A172 (cell line): Measurements from ENCODE around the gene CDCA8. TPM values are rescaled to one million over a fixed set of nuclear protein-coding genes. Genes with fewer than 3 reads are reported as not detected.
"Not testable (repeated sequence)": the region's sequence is repeated elsewhere in the genome, so short reads cannot be mapped to it uniquely, and the experiment has no call there.

Experiments used
- DNase-seq: peaks from one replicate; pipeline ENCODE4 v3.0.0-alpha.2; 2015; ENCODE audit warnings: low spot score
- total RNA-seq: library from RNA; depleted of rRNA; stranded (reverse); fragments of >200 nt; shearing (Covaris generic); gene quantifications from 2 replicates; pipeline ENCODE4 v1.2.3, GENCODE V29; 2014; rRNA removed

The CDCA8 gene
- total RNA-seq, 1 experiment from 2014 or later, result 22.5 TPM

GRCh38 chr1:37734629-37735591 lies 42.6 kb downstream of the CDCA8 start:
- no peak for DNase-seq

- not testable (repeated sequence) for DNase-seq
Measured at GRCh38 chr1:37737975-37738374, 45.7 kb downstream of the CDCA8 start.

DNA sequence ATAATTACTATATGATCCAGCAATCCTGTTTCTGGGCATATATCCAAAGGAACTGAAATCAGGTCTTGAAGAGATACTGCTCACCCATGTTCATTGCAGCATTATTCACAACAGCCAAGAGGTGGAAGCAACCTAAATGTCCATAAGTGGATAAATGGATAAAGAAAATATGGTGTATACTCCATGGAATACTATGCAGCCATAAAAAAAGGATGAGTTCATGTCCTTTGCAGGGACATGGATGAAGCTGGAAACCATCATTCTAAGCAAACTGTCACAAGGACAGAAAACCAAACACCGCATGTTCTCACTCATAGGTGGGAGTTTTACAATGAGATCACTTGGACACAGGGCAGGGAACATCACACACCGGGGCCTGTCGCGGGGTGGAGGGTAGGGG lies 46.3 kb downstream of the CDCA8 start:
- DNase-seq, result not testable (repeated sequence)

- DNase-seq, result peak; percentile 46
Measured at GRCh38 chr1:37739222-37739621, 46.9 kb downstream of the CDCA8 start.

- peak; percentile 52 for DNase-seq
Measured at GRCh38 chr1:37741130-37741529, 48.8 kb downstream of the CDCA8 start.

- no peak for DNase-seq
Measured at GRCh38 chr1:37741662-37742061, 49.3 kb downstream of the CDCA8 start.

DNA sequence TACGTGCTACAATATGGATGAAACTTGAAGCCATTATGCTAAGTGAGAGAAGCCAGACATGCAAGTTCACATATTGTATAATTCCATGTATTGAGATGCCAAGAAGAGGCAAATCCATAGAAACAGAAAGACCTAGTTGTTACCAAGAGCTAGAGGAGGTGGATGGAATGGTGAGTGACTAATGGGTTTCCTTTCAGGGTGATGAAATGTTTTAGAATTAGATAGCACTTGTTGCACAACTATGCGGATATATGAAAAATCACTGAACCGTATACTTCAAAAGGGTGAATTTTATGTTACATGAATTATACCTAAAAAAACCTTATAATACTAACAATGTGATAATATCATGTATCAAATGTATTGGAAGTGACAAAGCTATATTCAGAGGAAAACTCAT lies 54.5 kb downstream of the CDCA8 start:
- DNase-seq, result no peak

- DNase-seq, result no peak
Measured at GRCh38 chr1:37748565-37748964, 56.2 kb downstream of the CDCA8 start.

- DNase-seq, result no peak
Measured at GRCh38 chr1:37752213-37752582, 59.9 kb downstream of the CDCA8 start.

DNA sequence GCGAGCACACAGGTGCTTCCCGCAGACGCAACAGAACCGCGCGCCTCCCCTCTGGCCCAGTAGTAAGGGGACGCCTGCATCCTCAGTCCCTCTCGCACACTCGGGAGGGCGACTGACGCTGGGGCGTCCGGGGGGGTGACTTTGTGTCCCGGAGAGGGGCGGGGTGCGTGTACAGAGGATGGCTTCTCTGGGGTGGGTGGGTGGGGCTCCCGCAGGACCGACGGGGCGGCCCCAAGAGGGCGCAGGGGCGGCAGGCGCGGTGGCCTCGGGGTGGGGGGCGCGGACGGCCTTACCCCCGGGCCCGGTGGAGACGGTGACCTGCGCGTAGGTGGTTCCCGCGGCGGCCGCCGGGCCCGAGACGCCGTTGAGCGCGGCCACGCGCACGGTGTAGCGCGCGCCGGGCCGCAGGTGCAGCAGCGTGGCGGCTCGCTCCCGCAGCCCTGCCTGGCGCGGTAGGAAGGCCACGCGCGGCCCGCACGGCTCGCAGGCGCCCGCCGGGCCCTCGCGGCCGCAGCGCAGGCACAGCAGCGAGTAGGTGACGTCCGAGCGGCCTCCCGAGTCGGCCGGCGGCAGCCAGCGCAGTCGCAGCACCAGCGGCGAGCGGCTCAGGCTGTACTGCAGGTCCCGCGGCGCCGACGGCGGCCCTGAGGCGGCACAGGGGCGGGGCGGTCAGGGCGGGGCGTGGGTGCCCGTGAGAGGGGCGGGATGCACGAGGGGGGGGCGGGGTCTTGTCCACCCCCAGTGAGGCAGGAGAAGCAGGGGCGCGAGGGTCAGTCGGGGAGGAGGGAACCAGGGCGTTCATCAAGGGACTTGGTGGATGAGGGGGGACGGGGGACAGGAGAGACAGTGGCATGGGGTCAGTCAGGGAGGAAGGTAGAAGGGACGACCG lies 60.5 kb downstream of the CDCA8 start:
- DNase-seq, result no peak

DNA sequence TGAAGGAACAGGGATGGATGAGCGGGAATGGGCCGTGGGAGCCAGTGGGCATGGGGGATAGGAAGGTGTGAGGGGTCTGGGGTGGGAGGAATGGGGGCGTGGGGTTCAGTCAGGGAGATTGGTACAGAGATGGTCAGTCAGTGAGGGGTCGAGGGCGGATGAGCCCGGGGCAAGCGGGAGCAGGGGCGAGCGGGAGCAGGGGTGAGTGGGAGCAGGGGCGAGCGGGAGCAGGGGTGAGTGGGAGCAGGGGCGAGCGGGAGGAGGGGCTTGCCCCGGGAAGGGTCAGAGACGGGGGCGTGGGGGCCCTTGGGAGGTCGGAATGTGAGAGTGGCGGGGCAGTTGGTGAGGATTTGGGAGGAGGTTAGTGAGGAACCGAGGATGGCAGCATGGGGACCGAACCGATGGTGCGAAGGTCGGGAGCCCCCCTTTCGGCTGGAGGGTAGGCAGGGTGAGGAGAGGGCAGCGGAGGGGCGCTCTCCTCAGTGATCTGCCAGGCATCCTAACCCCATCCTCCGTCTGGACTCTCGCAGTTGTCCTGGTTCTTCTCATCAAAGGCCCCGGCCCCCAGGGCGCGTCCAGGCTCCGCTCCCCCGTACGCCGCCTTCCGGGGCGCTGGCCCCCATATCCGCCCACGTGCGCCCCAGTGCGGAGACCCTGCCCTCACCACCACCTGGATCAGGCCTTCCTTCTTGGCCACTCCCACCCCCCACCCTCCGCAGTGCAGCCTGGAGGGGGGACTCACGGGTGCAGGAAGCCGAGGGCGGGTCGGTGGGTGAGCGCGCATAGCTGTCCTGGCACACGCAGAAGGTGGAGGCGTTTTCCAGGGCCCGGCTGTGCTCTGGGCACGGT lies 61.4 kb downstream of the CDCA8 start:
- DNase-seq, result no peak

- peak; percentile 22 for DNase-seq
Measured at GRCh38 chr1:37755290-37755689, 63.0 kb downstream of the CDCA8 start.

GRCh38 chr1:37755951-37756560 lies 63.7 kb downstream of the CDCA8 start:
- no peak for DNase-seq

Other genes starting within 250 kb of the CDCA8 start
- gene ZC3H12A, start 217.9 kb upstream of the CDCA8 start, total RNA-seq, result 5.8 and 7.1 TPM in 2 replicates
- gene MEAF6, start 177.8 kb upstream of the CDCA8 start, total RNA-seq, result 68.5 and 83.0 TPM in 2 replicates
- 5.1 and 5.3 TPM in 2 replicates for gene SNIP1, start 138.2 kb upstream of the CDCA8 start, total RNA-seq
- not detected in 2 replicates for gene DNALI1, start 135.6 kb upstream of the CDCA8 start, total RNA-seq
- 31.7 and 39.7 TPM in 2 replicates for gene GNL2, start 96.6 kb upstream of the CDCA8 start, total RNA-seq
- gene RSPO1, start 57.6 kb upstream of the CDCA8 start, total RNA-seq, result 0.22 TPM in 1 of 2 replicates, not detected in the other
- gene EPHA10, start 72.6 kb downstream of the CDCA8 start, total RNA-seq, result not detected in 2 replicates
- gene MANEAL, start 101.3 kb downstream of the CDCA8 start, total RNA-seq, result 13.2 and 13.9 TPM in 2 replicates
- 22.9 and 34.6 TPM in 2 replicates for gene C1orf122, start 115.3 kb downstream of the CDCA8 start, total RNA-seq
- 30.6 and 39.5 TPM in 2 replicates for gene YRDC, start 115.7 kb downstream of the CDCA8 start, total RNA-seq
- gene MTF1, start 167.1 kb downstream of the CDCA8 start, total RNA-seq, result 0.69 and 3.2 TPM in 2 replicates